GM06990 (cell line): ENCODE results near the gene MAGI1.

Experiments used
- DNase-seq: peaks from one replicate; pipeline ENCODE4 v3.0.0-alpha.2; 2011; ENCODE audit not compliant: insufficient read length; ENCODE audit errors: extremely low read depth
- H3K27me3 ChIP-seq: replicated peaks from 2 replicates; pipeline ENCODE4 v1.6.0; 2011; ENCODE audit warnings: low read length; ENCODE audit not compliant: control insufficient read depth, insufficient read depth
- H3K36me3 ChIP-seq: 2 replicates; pipeline ENCODE4 v1.5.1; 2011; ENCODE audit warnings: low read length; ENCODE audit not compliant: control insufficient read depth, insufficient read depth
- H3K4me3 ChIP-seq: replicated peaks from 2 replicates; pipeline ENCODE4 v1.5.1; 2011; ENCODE audit warnings: low read depth, mild to moderate bottlenecking, control low read depth, low read length
- CTCF ChIP-seq: IDR thresholded peaks from 2 replicates; pipeline ENCODE4 v1.5.1; 2011; ENCODE audit warnings: low read length, control low read depth, mild to moderate bottlenecking, inconsistent platforms; ENCODE audit not compliant: insufficient read depth, poor library complexity, severe bottlenecking

The MAGI1 gene

GRCh38 chr3:65481085-65481484, 557.6 kb downstream of the MAGI1 start:
- TF ChIP-seq CTCF = no peak
- Histone ChIP-seq H3K27me3 (no peaks in the 10 kb centered on the region), H3K36me3 (no peaks in the 10 kb centered on the region), H3K4me3 (no peak overlapping the region)
- no peak for DNase-seq

GRCh38 chr3:65479990-65480389, 558.7 kb downstream of the MAGI1 start:
- no peak for TF ChIP-seq CTCF
- no peak for DNase-seq
- Histone ChIP-seq H3K36me3 (no peaks in the 10 kb centered on the region), H3K4me3 (no peak overlapping the region), H3K27me3 (no peaks in the 10 kb centered on the region)

- H3K27me3 ChIP-seq = no peaks in the 10 kb centered on the region
- no peak for TF ChIP-seq CTCF
- DNase-seq = no peak
- H3K36me3 ChIP-seq = no peaks in the 10 kb centered on the region
- no peak overlapping the region for H3K4me3 ChIP-seq
Measured at GRCh38 chr3:65478551-65479500, 559.9 kb downstream of the MAGI1 start.

- DNase-seq = no peak
- TF ChIP-seq CTCF = no peak
- no peak overlapping the region for H3K4me3 ChIP-seq
Measured at GRCh38 chr3:65473736-65474135, 565.0 kb downstream of the MAGI1 start.

GRCh38 chr3:65472501-65472900, 566.2 kb downstream of the MAGI1 start:
- TF ChIP-seq CTCF = no peak
- Histone ChIP-seq H3K27me3 (no peaks in the 10 kb centered on the region), H3K4me3 (no peak overlapping the region), H3K36me3 (no peaks in the 10 kb centered on the region)
- no peak for DNase-seq

More at GRCh38 chr3:65473736-65474135, 565.0 kb downstream of the MAGI1 start:
- Histone ChIP-seq H3K27me3 (no peaks in the 10 kb centered on the region), H3K36me3 (no peaks in the 10 kb centered on the region)
